Lung (tissue), 12 donors: ENCODE measurements around the gene CA10. TPM values are rescaled to one million over a fixed set of nuclear protein-coding genes. Genes with fewer than 3 reads are reported as not detected.

Experiments
- ATAC-seq: fragments of 200-7000 bp; cut with Tn5 transposase; one replicate; pipeline ENCODE4 v1.9.1; 2020; ENCODE audit warnings: moderate number of reproducible peaks; ENCODE audit not compliant: insufficient read depth, low FRiP score
- DNase-seq, 3 donors: peaks; one replicate each; pipeline ENCODE4 v3.0.0-alpha.2; 2013 to 2017
- H3K27ac ChIP-seq, 2 donors: one replicate each; pipeline ENCODE4 v1.5.1; 2013; ENCODE audit warnings: mild to moderate bottlenecking in 2 of 2, moderate library complexity in 2 of 2, control low read depth in 1 of 2, inconsistent platforms in 1 of 2, low read depth in 1 of 2, low read length in 1 of 2
- H3K27me3 ChIP-seq, 3 donors: one replicate each; pipeline ENCODE4 v1.5.1; 2013; ENCODE audit warnings: low read length in 2 of 3; ENCODE audit not compliant: control insufficient read depth in 3 of 3, insufficient read depth in 3 of 3
- H3K36me3 ChIP-seq, 4 donors: one replicate each; pipeline ENCODE4 v1.5.1; 2013; ENCODE audit warnings: low read length in 4 of 4, mild to moderate bottlenecking in 1 of 4, moderate library complexity in 1 of 4; ENCODE audit not compliant: control insufficient read depth in 4 of 4, insufficient read depth in 4 of 4
- H3K4me1 ChIP-seq, 5 donors: one replicate each; pipeline ENCODE4 v1.5.1; 2013; ENCODE audit warnings: low read length in 5 of 5, mild to moderate bottlenecking in 2 of 5, moderate library complexity in 1 of 5; ENCODE audit not compliant: control insufficient read depth in 5 of 5, insufficient read depth in 5 of 5
- H3K4me3 ChIP-seq: one replicate; pipeline ENCODE4 v1.5.1; 2013; ENCODE audit warnings: mild to moderate bottlenecking, control low read depth, moderate library complexity
- H3K9ac ChIP-seq, 2 donors: one replicate each; pipeline ENCODE4 v1.5.1; 2013; ENCODE audit warnings: low read length in 2 of 2, control low read depth in 1 of 2; ENCODE audit not compliant: insufficient read depth in 1 of 2
- H3K9me3 ChIP-seq, 4 donors: one replicate each; pipeline ENCODE4 v1.5.1; 2013; ENCODE audit warnings: low read length in 3 of 4, mild to moderate bottlenecking in 1 of 4, moderate library complexity in 1 of 4; ENCODE audit not compliant: control insufficient read depth in 4 of 4, insufficient read depth in 3 of 4
- WGBS, 2 donors: extraction: QIAGEN DNeasy Blood & Tissue Kit; methylation state at CpG; one replicate each; pipeline ENCODE4 v1.1.7; 2013; 5-methylcytosine and 5-hydroxymethylcytosine counted together
- polyA plus RNA-seq, 2 donors: library from polyadenylated mRNA; stranded (reverse); fragments of 200-250 nt; gene quantifications; one replicate each; pipeline ENCODE4 v1.2.1, GENCODE V29; 2013
- total RNA-seq, 2 donors: library from RNA; depleted of rRNA in 1 of 2; stranded (reverse); fragments of >200 nt in 1 of 2; gene quantifications; one replicate each; pipeline ENCODE4 v1.2.1, GENCODE V29; 2014 to 2021
- TF ChIP-seq, protein P1 (sequence below): IDR thresholded peaks from 2 replicates; pipeline ENCODE4 v1.5.1; 2012; ENCODE audit warnings: mild to moderate bottlenecking; ENCODE audit errors: control extremely low read depth, extremely low read depth
- donor health status: control.
- donor health status: control.
- donor health status: Bipolar disorder and iron deficiency.
- donor health status: healthy.
- donor health status: DM: yes; HTN: yes; CAD: no.

Gene CA10
- total and polyA plus RNA-seq, 4 donors: 0.04 to 0.17 TPM; not detected in 2

DNA sequence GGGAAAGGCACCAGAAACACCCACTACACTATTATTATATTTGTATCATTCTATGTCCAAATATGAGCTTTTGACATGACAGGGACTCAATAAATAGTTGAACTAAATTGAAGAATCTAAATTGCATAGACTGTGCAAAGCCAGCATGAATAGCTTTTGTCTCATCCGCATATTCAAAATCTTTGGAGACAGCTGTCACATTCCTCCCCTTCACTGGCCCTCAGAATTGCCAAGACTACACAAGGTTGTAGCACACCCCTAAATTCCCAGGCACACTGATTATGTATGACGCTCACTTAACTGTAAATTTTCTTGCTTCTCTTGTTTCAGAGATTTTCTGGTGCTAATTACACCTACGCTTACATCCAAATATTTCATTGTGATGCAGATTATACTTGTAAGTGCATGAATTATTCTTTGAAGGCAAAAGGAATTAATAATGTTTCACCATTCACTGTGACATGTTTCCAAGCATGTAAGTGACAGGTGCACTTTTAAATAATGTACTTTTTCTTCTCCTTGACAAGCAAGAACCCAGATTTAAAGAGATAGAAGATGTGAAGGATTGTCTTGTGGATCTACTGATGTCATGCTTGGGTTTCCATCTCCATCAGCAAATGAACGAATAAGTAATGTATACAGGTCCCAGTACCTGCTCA is 47.5 kb downstream of the CA10 start:
- Histone ChIP-seq H3K27ac (no peak overlapping the region), H3K9ac (no peak overlapping the region), H3K36me3 (no peaks in the 10 kb centered on the region), H3K27me3 (no peaks in the 10 kb centered on the region), H3K4me3 (no peak overlapping the region), H3K9me3 (peaks cover 0 to 3% (median 0%) of the 10 kb centered on the region in 4 donors), H3K4me1 (no peaks in the 10 kb centered on the region)
- DNase-seq: no peak
- no peak for ATAC-seq
- TF ChIP-seq, protein P1, sequence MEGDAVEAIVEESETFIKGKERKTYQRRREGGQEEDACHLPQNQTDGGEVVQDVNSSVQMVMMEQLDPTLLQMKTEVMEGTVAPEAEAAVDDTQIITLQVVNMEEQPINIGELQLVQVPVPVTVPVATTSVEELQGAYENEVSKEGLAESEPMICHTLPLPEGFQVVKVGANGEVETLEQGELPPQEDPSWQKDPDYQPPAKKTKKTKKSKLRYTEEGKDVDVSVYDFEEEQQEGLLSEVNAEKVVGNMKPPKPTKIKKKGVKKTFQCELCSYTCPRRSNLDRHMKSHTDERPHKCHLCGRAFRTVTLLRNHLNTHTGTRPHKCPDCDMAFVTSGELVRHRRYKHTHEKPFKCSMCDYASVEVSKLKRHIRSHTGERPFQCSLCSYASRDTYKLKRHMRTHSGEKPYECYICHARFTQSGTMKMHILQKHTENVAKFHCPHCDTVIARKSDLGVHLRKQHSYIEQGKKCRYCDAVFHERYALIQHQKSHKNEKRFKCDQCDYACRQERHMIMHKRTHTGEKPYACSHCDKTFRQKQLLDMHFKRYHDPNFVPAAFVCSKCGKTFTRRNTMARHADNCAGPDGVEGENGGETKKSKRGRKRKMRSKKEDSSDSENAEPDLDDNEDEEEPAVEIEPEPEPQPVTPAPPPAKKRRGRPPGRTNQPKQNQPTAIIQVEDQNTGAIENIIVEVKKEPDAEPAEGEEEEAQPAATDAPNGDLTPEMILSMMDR: no peak
- WGBS, 2 donors: 69 to 85% methylated on average over 4 of the region's 4 CpGs

DNA sequence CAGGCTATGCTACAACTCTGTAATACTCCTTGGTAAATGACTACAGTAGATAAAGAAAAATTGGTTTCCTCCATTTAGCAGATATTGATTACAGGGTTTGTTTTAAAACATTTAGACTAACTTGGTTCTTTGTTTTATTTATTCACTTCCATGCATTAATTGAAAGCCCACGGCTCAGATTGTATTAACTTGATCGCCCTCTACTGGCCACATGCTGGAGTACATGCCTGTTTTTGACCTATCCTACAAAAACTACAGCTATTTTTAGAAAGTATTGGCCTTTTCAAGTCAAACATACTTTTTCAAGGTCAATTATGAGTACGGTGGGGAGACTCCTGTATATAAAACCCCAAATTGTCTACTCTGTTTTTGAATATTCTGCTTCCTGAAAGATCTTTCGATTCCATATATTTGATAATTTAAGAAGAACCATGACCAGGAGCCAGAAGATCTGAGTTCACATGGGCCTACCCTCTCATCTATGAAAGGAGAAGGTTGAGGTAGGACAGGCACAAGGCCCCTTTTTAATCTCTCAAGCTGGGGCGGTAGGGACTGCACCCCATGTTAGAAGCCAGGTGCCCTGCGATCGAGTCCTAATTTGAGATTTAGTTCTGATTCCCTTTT is 51.8 kb downstream of the CA10 start:
- TF ChIP-seq, protein P1: peak; percentile 21
- Histone ChIP-seq H3K4me1 (no peaks in the 10 kb centered on the region), H3K27ac (no peak overlapping the region), H3K27me3 (no peaks in the 10 kb centered on the region), H3K9me3 (peaks cover 0 to 2% (median 0%) of the 10 kb centered on the region in 4 donors), H3K4me3 (no peak overlapping the region), H3K9ac (no peak overlapping the region), H3K36me3 (no peaks in the 10 kb centered on the region)
- WGBS, 2 donors: 43 to 46% methylated on average over 7 of the region's 7 CpGs
- no peak for ATAC-seq
- DNase-seq: peak; percentile 31 to 68 (median 61)

DNA sequence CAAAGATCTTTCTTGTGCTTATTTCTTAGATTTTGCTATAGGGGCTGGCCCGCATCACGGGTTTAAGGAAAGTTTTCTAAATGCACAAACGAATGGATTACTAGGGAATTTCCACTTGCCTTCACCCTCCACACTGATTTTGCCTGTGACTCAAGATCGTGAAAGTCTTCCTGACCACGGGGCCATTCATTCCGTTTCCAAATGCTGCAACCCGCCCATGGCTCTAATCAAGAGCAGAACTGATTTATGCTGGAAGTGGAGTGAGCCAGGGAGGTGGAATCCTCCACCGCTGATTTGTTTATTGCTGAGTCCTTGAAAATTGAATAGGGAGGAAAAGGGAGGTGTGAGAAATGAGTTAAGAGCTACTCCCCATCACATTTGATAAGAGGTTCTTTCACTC is 52.4 kb downstream of the CA10 start:
- WGBS, 2 donors: 61 to 68% methylated on average over 8 of the region's 8 CpGs
- no peak for ATAC-seq

More for the DNA sequence above, 52.4 kb downstream of the CA10 start:
- no peaks in the 10 kb centered on the region for H3K4me1 ChIP-seq
- H3K27ac ChIP-seq: no peak overlapping the region
- no peak for DNase-seq
- no peaks in the 10 kb centered on the region for H3K36me3 ChIP-seq
- H3K9ac ChIP-seq: no peak overlapping the region
- H3K27me3 ChIP-seq: no peaks in the 10 kb centered on the region
- no peak overlapping the region for H3K4me3 ChIP-seq
- TF ChIP-seq, protein P1: no peak
- peaks cover 0 to 2% (median 0%) of the 10 kb centered on the region in 4 donors for H3K9me3 ChIP-seq
